ENCODE measurements around the gene PLAAT2.
"Not testable (repeated sequence)": the region's sequence is repeated elsewhere in the genome, so short reads cannot be mapped to it uniquely, and the experiment has no call there.

The PLAAT2 gene

GRCh38 chr11:63574856-63575602 lies 11.8 kb upstream of the PLAAT2 start:
- no peak for DNase-seq

- peak; percentile 40 for DNase-seq
These were observed 11.0 kb upstream of the PLAAT2 start for GRCh38 chr11:63573881-63574855.

- DNase-seq, result no peak
These were observed 9.0 kb upstream of the PLAAT2 start for GRCh38 chr11:63572026-63572688.

- no peak for DNase-seq
These were observed 6.4 kb upstream of the PLAAT2 start for GRCh38 chr11:63569570-63569969.

GRCh38 chr11:63567044-63567840 lies 4.1 kb upstream of the PLAAT2 start:
- DNase-seq, result no peak

- DNase-seq, result no peak
These were observed 1.7 kb upstream of the PLAAT2 start for GRCh38 chr11:63564784-63565350.

GRCh38 chr11:63564056-63564774 lies 1.0 kb upstream of the PLAAT2 start:
- no peak for DNase-seq

- no peak for DNase-seq
These were observed 2.5 kb downstream of the PLAAT2 start for GRCh38 chr11:63560506-63561180.

- DNase-seq, result no peak
These were observed 4.6 kb downstream of the PLAAT2 start for GRCh38 chr11:63558459-63559157.

GRCh38 chr11:63557570-63557969 lies 5.6 kb downstream of the PLAAT2 start:
- no peak for DNase-seq

- DNase-seq, result no peak
These were observed 6.7 kb downstream of the PLAAT2 start for GRCh38 chr11:63556404-63557013.

- DNase-seq, result no peak
These were observed 8.3 kb downstream of the PLAAT2 start for GRCh38 chr11:63554877-63555223.

- no peak for DNase-seq
These were observed 9.4 kb downstream of the PLAAT2 start for GRCh38 chr11:63553759-63554158.

- DNase-seq, result no peak
These were observed 10.3 kb downstream of the PLAAT2 start for GRCh38 chr11:63552921-63553320.

- no peak for DNase-seq
These were observed 11.3 kb downstream of the PLAAT2 start for GRCh38 chr11:63551889-63552266.

- no peak for DNase-seq
These were observed 11.9 kb downstream of the PLAAT2 start for GRCh38 chr11:63551091-63551888.

GRCh38 chr11:63550156-63550700 lies 13.0 kb downstream of the PLAAT2 start:
- not testable (repeated sequence) for DNase-seq

- no peak for DNase-seq
These were observed 13.8 kb downstream of the PLAAT2 start for GRCh38 chr11:63549411-63549810.

GRCh38 chr11:63548178-63548577 lies 15.0 kb downstream of the PLAAT2 start:
- no peak for DNase-seq
